NCI-H1694 treated with DMSO at 0.1 percent for 48 hours (cell line): Measurements from ENCODE around the gene SLC12A7.
"Not testable (repeated sequence)": the region's sequence is repeated elsewhere in the genome, so short reads cannot be mapped to it uniquely, and the experiment has no call there.

Experiments used
- DNase-seq: peaks from one replicate; lab custom pipeline; 2025; lab: John Stamatoyannopoulos, UW

SLC12A7 gene

GRCh38 chr5:1109542-1110306 lies 2.1 kb downstream of the SLC12A7 start:
- no peak for DNase-seq

GRCh38 chr5:1108865-1109174 lies 3.0 kb downstream of the SLC12A7 start:
- DNase-seq, result no peak

GRCh38 chr5:1108023-1108864 lies 3.6 kb downstream of the SLC12A7 start:
- DNase-seq, result no peak

- no peak for DNase-seq
These were observed 4.5 kb downstream of the SLC12A7 start for GRCh38 chr5:1107167-1108022.

GRCh38 chr5:1106385-1107166 lies 5.3 kb downstream of the SLC12A7 start:
- no peak for DNase-seq

GRCh38 chr5:1105350-1106265 lies 6.3 kb downstream of the SLC12A7 start:
- DNase-seq, result no peak

- DNase-seq, result no peak
These were observed 7.4 kb downstream of the SLC12A7 start for GRCh38 chr5:1104327-1105006.

GRCh38 chr5:1103505-1104326 lies 8.1 kb downstream of the SLC12A7 start:
- no peak for DNase-seq

- DNase-seq, result no peak
These were observed 8.8 kb downstream of the SLC12A7 start for GRCh38 chr5:1103093-1103492.

GRCh38 chr5:1101961-1102713 lies 9.7 kb downstream of the SLC12A7 start:
- DNase-seq, result no peak

GRCh38 chr5:1100664-1101574 lies 10.9 kb downstream of the SLC12A7 start:
- no peak for DNase-seq

GRCh38 chr5:1099926-1100663 lies 11.8 kb downstream of the SLC12A7 start:
- DNase-seq, result no peak

GRCh38 chr5:1098986-1099597 lies 12.8 kb downstream of the SLC12A7 start:
- no peak for DNase-seq

- not testable (repeated sequence) for DNase-seq
These were observed 13.9 kb downstream of the SLC12A7 start for GRCh38 chr5:1097988-1098385.

GRCh38 chr5:1097381-1097987 lies 14.4 kb downstream of the SLC12A7 start:
- DNase-seq, result no peak

GRCh38 chr5:1096838-1097237 lies 15.0 kb downstream of the SLC12A7 start:
- DNase-seq, result no peak
